Measurements from ENCODE around the gene YIF1A.
"Not testable (repeated sequence)": the region's sequence is repeated elsewhere in the genome, so short reads cannot be mapped to it uniquely, and the experiment has no call there.

Gene YIF1A

DNA sequence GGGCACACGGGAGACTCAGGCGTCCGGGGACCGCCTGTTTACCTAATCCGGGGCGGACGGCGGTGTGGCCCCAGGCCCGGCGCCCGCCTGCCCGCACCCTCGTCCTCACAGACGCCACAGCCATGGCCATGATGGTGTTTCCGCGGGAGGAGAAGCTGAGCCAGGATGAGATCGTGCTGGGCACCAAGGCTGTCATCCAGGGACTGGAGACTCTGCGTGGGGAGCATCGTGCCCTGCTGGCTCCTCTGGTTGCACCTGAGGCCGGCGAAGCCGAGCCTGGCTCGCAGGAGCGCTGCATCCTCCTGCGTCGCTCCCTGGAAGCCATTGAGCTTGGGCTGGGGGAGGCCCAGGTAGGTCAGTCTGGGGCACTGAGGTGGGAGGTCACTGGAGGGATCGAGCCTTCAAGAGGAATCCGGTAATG, 30.5 kb downstream of the YIF1A start:
- H3K4me1 Mint-ChIP-seq: peaks cover 21% of the 10 kb centered on the region
- TF ChIP-seq, protein P1, sequence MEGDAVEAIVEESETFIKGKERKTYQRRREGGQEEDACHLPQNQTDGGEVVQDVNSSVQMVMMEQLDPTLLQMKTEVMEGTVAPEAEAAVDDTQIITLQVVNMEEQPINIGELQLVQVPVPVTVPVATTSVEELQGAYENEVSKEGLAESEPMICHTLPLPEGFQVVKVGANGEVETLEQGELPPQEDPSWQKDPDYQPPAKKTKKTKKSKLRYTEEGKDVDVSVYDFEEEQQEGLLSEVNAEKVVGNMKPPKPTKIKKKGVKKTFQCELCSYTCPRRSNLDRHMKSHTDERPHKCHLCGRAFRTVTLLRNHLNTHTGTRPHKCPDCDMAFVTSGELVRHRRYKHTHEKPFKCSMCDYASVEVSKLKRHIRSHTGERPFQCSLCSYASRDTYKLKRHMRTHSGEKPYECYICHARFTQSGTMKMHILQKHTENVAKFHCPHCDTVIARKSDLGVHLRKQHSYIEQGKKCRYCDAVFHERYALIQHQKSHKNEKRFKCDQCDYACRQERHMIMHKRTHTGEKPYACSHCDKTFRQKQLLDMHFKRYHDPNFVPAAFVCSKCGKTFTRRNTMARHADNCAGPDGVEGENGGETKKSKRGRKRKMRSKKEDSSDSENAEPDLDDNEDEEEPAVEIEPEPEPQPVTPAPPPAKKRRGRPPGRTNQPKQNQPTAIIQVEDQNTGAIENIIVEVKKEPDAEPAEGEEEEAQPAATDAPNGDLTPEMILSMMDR (IDR thresholded peaks at IDR 0.05; ENCODE audit: unreplicated experiment in 3 of 3): peak in 1 of 3 experiments; percentile 46
- H3K27ac Mint-ChIP-seq: no peak overlapping the region
- peaks cover 28% of the 10 kb centered on the region for H3K36me3 Mint-ChIP-seq (ENCODE audit: low read depth)
- no peaks in the 10 kb centered on the region for H3K9me3 Mint-ChIP-seq
- peak overlapping the region; percentile 83 to 93 (median 92) for H3K4me3 Mint-ChIP-seq
- peaks cover 4% of the 10 kb centered on the region for H3K27me3 Mint-ChIP-seq (ENCODE audit: low read depth)

GRCh38 chr11:66253081-66253480, 35.9 kb downstream of the YIF1A start:
- not testable (repeated sequence) for H3K27me3 Mint-ChIP-seq (ENCODE audit: low read depth); H3K36me3 Mint-ChIP-seq (ENCODE audit: low read depth); H3K9me3 Mint-ChIP-seq; H3K27ac Mint-ChIP-seq; H3K4me1 Mint-ChIP-seq
- peak overlapping the region in 2 of 3 experiments; percentile 26 to 60 for H3K4me3 Mint-ChIP-seq

GRCh38 chr11:66251809-66252208, 37.1 kb downstream of the YIF1A start:
- Mint-ChIP-seq H3K4me3 (peak overlapping the region in 1 of 3 experiments; percentile 16), H3K36me3 (ENCODE audit: low read depth) (peaks cover 5% of the 10 kb centered on the region), H3K4me1 (peaks cover 3% of the 10 kb centered on the region), H3K27ac (no peak overlapping the region), H3K27me3 (ENCODE audit: low read depth) (peaks cover 3% of the 10 kb centered on the region), H3K9me3 (no peaks in the 10 kb centered on the region)
- TF ChIP-seq, protein P1 (IDR thresholded peaks at IDR 0.05; ENCODE audit: unreplicated experiment in 3 of 3): no peak

DNA sequence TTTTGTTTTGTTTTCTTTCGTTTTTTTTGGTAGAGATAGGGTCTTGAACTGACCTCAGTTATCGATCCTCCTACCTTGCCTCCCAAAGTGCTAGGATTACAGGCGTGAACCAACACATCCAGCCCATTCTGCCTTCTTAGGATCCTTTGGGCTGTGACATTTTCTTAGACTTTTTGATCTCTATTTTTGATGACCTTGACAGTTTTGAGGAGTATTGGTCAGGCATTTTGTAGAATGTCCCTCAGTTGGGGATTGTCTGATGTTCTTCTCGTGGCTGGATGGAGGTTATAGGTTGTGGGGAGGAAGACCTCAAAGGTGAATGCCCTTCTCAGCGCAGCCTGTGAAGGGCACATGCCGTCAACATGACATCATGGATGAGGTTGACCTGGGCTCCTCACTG, 40.0 kb downstream of the YIF1A start:
- peaks cover 14% of the 10 kb centered on the region for H3K36me3 Mint-ChIP-seq (ENCODE audit: low read depth)
- no peak overlapping the region for H3K27ac Mint-ChIP-seq
- H3K4me3 Mint-ChIP-seq: no peak overlapping the region
- no peaks in the 10 kb centered on the region for H3K9me3 Mint-ChIP-seq
- no peaks in the 10 kb centered on the region for H3K27me3 Mint-ChIP-seq (ENCODE audit: low read depth)
- TF ChIP-seq, protein P1 (IDR thresholded peaks at IDR 0.05; ENCODE audit: unreplicated experiment in 3 of 3): no peak
- peaks cover 10% of the 10 kb centered on the region for H3K4me1 Mint-ChIP-seq

DNA sequence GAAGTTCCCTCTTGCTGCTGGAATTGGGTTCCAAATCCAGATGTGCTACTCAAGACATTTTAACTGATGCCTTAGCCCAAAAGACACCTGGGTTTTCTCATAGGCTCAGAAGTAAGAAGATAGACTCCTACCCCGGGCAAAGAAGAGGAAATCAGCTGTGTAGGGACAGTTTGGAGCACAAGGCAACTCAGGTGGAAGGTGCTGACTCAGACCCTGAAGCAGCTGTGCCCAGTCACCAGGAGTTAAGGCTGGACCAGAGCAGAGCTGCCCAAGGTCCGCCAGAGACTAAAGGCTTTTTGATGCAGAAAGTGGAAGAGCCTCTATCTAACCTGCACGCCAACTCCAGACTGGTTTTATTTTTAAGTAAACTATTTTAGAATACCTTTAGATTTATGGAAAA, 41.1 kb downstream of the YIF1A start:
- peaks cover 15% of the 10 kb centered on the region for H3K4me1 Mint-ChIP-seq

GRCh38 chr11:66247295-66247694, 41.6 kb downstream of the YIF1A start:
- H3K4me1 Mint-ChIP-seq: peaks cover 19% of the 10 kb centered on the region
- no peak overlapping the region for H3K27ac Mint-ChIP-seq
- H3K4me3 Mint-ChIP-seq: no peak overlapping the region
- no peaks in the 10 kb centered on the region for H3K27me3 Mint-ChIP-seq (ENCODE audit: low read depth)
- TF ChIP-seq, protein P1 (IDR thresholded peaks at IDR 0.05; ENCODE audit: unreplicated experiment in 3 of 3): no peak
- H3K36me3 Mint-ChIP-seq (ENCODE audit: low read depth): peaks cover 14% of the 10 kb centered on the region
- no peaks in the 10 kb centered on the region for H3K9me3 Mint-ChIP-seq

More for the DNA sequence above, 41.1 kb downstream of the YIF1A start:
- no peak overlapping the region for H3K27ac Mint-ChIP-seq
- no peak overlapping the region for H3K4me3 Mint-ChIP-seq
- peaks cover 14% of the 10 kb centered on the region for H3K36me3 Mint-ChIP-seq (ENCODE audit: low read depth)
- no peaks in the 10 kb centered on the region for H3K27me3 Mint-ChIP-seq (ENCODE audit: low read depth)
- TF ChIP-seq, protein P1 (IDR thresholded peaks at IDR 0.05; ENCODE audit: unreplicated experiment in 3 of 3): no peak
- H3K9me3 Mint-ChIP-seq: no peaks in the 10 kb centered on the region
